ENCODE data around the gene RNU5D-1. TPM values are rescaled to one million over a fixed set of nuclear protein-coding genes. Genes with fewer than 3 reads are reported as not detected.
"Not testable (repeated sequence)": the region's sequence is repeated elsewhere in the genome, so short reads cannot be mapped to it uniquely, and the experiment has no call there.

RNU5D-1 gene
- total and polyA plus RNA-seq, 2 donors (not counting 1 experiment from before 2014, with no cell fraction given), result not detected

GRCh38 chr1:44775078-44775929 lies 44.3 kb upstream of the RNU5D-1 start, which contains the start of gene RPS8:
TSS of gene RPS8 (plus strand) at chr1:44775540. CDS start at chr1:44775597, 57 bp downstream.
- POLR2A ChIA-PET, result interaction anchor here (0.6 to 2.5 kb wide), 22 partner anchors 9 to 743 kb away, joined by 3 to 25 read pairs (median 6); partner anchors contain the start of genes ARMH1, EIF2B3, HECTD3 and PLK3
- Histone ChIP-seq H4K20me1 (ENCODE audit: control insufficient read depth, insufficient read depth, low read length, poor library complexity, severe bottlenecking) (peaks cover 35% of the 10 kb centered on the region), H3K79me2 (ENCODE audit: control insufficient read depth, insufficient read depth, low read length) (peaks cover 5% of the 10 kb centered on the region), H2AFZ (ENCODE audit: insufficient read depth, low read depth, low read length, poor library complexity, severe bottlenecking) (peak within 1 kb of the TSS; percentile 98), H3K4me3 (ENCODE audit: control extremely low read depth in 1 of 5, extremely low read depth in 1 of 5, insufficient read depth in 1 of 5, low read depth in 2 of 5, low read length in 4 of 5) (peak within 1 kb of the TSS; percentile 85 to 99 (median 89)), H3K27ac (ENCODE audit: low read length in 2 of 2) (peak within 1 kb of the TSS; percentile 89 to 93), H3K4me1 (ENCODE audit: control insufficient read depth in 2 of 2, insufficient read depth in 2 of 2, low read length in 2 of 2) (peaks cover 14 to 28% of the 10 kb centered on the region in 2 donors), H3K9ac (ENCODE audit: low read length) (peak within 1 kb of the TSS; percentile 94), H3K27me3 (replicated peaks in 1 of 4; ENCODE audit: control extremely low read depth in 1 of 4, control insufficient read depth in 3 of 4, insufficient read depth in 4 of 4, low read length in 3 of 4) (no peaks in the 10 kb centered on the region), H3K36me3 (replicated peaks in 1 of 2; ENCODE audit: control extremely low read depth in 1 of 2, control insufficient read depth in 1 of 2, extremely low read depth in 1 of 2, insufficient read depth in 2 of 2, low read length in 1 of 2) (peaks cover 0 to 42% of the 10 kb centered on the region in 2 experiments), H3K4me2 (replicated peaks; ENCODE audit: low read depth, low read length, poor library complexity, severe bottlenecking) (peak within 1 kb of the TSS; percentile 75), H3K9me3 (ENCODE audit: control extremely low read depth in 1 of 3, control insufficient read depth in 2 of 3, insufficient read depth in 1 of 3, low read length in 2 of 3) (no peaks in the 10 kb centered on the region)
- TF ChIP-seq EZH2 (IDR thresholded peaks at IDR 0.05; ENCODE audit: borderline replicate concordance, insufficient read depth, low read depth, low read length, poor library complexity, severe bottlenecking), result no peak
- TF ChIP-seq CTCF (IDR thresholded peaks at IDR 0.05), result no peak
- intact Hi-C loops (cut with micrococcal nuclease), result loop anchor here (1.0 to 5.0 kb wide), 6 partner anchors 11 to 237 kb away; partner anchors contain the start of genes HECTD3, KIF2C, RNU5D-1 and UROD
- Mint-ChIP-seq H3K9me3 (ENCODE audit: insufficient read depth) (no peaks in the 10 kb centered on the region), H3K4me1 (peaks cover 34% of the 10 kb centered on the region), H3K4me3 (peak within 1 kb of the TSS; percentile 95), H3K27ac (peak within 1 kb of the TSS; percentile 94), H3K27me3 (no peaks in the 10 kb centered on the region)
- ATAC-seq (ENCODE audit: low read depth) (peak; percentile 83), DNase-seq (peak; percentile 95)
- CTCF ChIA-PET, result interaction anchor here (0.8 to 2.9 kb wide), 17 partner anchors 8 to 237 kb away, joined by 3 to 39 read pairs (median 4); partner anchors contain the start of genes BEST4, HECTD3, PLK3 and PTCH2
- WGBS (ENCODE audit: insufficient coverage), result under 1% methylated on average over 64 of the region's 65 CpGs

GRCh38 chr1:44766421-44766820 lies 35.5 kb upstream of the RNU5D-1 start:
- POLR2A ChIA-PET; H3K27me3 ChIP-seq (replicated peaks in 1 of 4; ENCODE audit: control extremely low read depth in 1 of 4, control insufficient read depth in 3 of 4, insufficient read depth in 4 of 4, low read length in 3 of 4); ATAC-seq (ENCODE audit: low read depth); H3K4me1 Mint-ChIP-seq; H2AFZ ChIP-seq (ENCODE audit: insufficient read depth, low read depth, low read length, poor library complexity, severe bottlenecking); CTCF ChIA-PET; H3K4me2 ChIP-seq (replicated peaks; ENCODE audit: low read depth, low read length, poor library complexity, severe bottlenecking); H3K9ac ChIP-seq (ENCODE audit: low read length); H3K27me3 Mint-ChIP-seq; H3K4me3 Mint-ChIP-seq; H3K79me2 ChIP-seq (ENCODE audit: control insufficient read depth, insufficient read depth, low read length); H3K9me3 ChIP-seq (ENCODE audit: control extremely low read depth in 1 of 3, control insufficient read depth in 2 of 3, insufficient read depth in 1 of 3, low read length in 2 of 3); DNase-seq; H3K9me3 Mint-ChIP-seq (ENCODE audit: insufficient read depth); H4K20me1 ChIP-seq (ENCODE audit: control insufficient read depth, insufficient read depth, low read length, poor library complexity, severe bottlenecking); H3K36me3 ChIP-seq (replicated peaks in 1 of 2; ENCODE audit: control extremely low read depth in 1 of 2, control insufficient read depth in 1 of 2, extremely low read depth in 1 of 2, insufficient read depth in 2 of 2, low read length in 1 of 2); H3K4me1 ChIP-seq (ENCODE audit: control insufficient read depth in 2 of 2, insufficient read depth in 2 of 2, low read length in 2 of 2); H3K27ac ChIP-seq (ENCODE audit: low read length in 2 of 2); H3K4me3 ChIP-seq (ENCODE audit: control extremely low read depth in 1 of 5, extremely low read depth in 1 of 5, insufficient read depth in 1 of 5, low read depth in 2 of 5, low read length in 4 of 5); intact Hi-C loops (cut with micrococcal nuclease); H3K27ac Mint-ChIP-seq: not testable (repeated sequence)
- 100% methylated on average over 4 of the region's 6 CpGs for WGBS (ENCODE audit: insufficient coverage)
